K562 (cell line): Measurements from ENCODE around the gene MAP1A. TPM values are rescaled to one million over a fixed set of nuclear protein-coding genes. Genes with fewer than 3 reads are reported as not detected.

ENCODE experiments used
- GABPA ChIP-seq: fragments of 200-800 bp; sonication (Bioruptor generic); conservative IDR thresholded peaks from 2 replicates; pipeline ENCODE4 v1.6.1; 2016; ENCODE audit warnings: low read depth, missing genetic modification characterization, missing compliant biosample characterization
- NR4A1 ChIP-seq, 2 experiments: fragments of 250-450 bp in 1 of 2; fragments of 450-650 bp in 1 of 2; sonication (Bioruptor Pico) in 1 of 2; IDR thresholded peaks; 2 replicates each; pipeline versions ENCODE4 v1.4.0 to v1.6.1; 2016 to 2020; ENCODE audit warnings: mild to moderate bottlenecking in 2 of 2, missing compliant biosample characterization in 1 of 2, missing genetic modification characterization in 1 of 2, moderate library complexity in 1 of 2
- PHB2 ChIP-seq: fragments of 450-650 bp; IDR thresholded peaks from 2 replicates; pipeline ENCODE4 v1.6.1; 2017; ENCODE audit warnings: low read depth
- PKNOX1 ChIP-seq: fragments of 450-650 bp; IDR thresholded peaks from 2 replicates; pipeline ENCODE4 v1.6.1; 2016
- SRSF3 ChIP-seq: fragments of 200-400 bp; formaldehyde crosslinking; IDR thresholded peaks from 2 replicates; pipeline ENCODE4 v1.6.1; 2016; ENCODE audit warnings: mild to moderate bottlenecking, low read length, moderate library complexity; ENCODE audit not compliant: insufficient read depth
- polyA plus RNA-seq, 8 experiments: library from polyadenylated mRNA; depleted of rRNA in 4 of 8; stranded (reverse) in 5 of 8; unstranded in 3 of 8; fragments of >200 nt; fragmentation: Nextera tagmentation in 2 of 8; fragmentation: Illumina TruSeq in 1 of 8; extraction: Ambion mirVana in 2 of 8; extraction: Trizol in 1 of 8; gene quantifications; 2 replicates each; pipeline versions ENCODE4 v1.2.1 to v1.2.3, GENCODE V29; 2011 to 2014; ENCODE audit warnings: inconsistent platforms in 1 of 8, missing spikeins in 1 of 8
- total RNA-seq, 7 experiments: library from RNA; depleted of rRNA in 6 of 7; stranded (reverse); fragments of >200 nt in 6 of 7; fragmentation: Illumina TruSeq in 2 of 7; extraction: Trizol in 2 of 7; gene quantifications; 2 replicates each; pipeline versions ENCODE4 v1.2.1 to v1.2.3, GENCODE V29; 2011 to 2021; ENCODE audit warnings: low replicate concordance in 1 of 7
- TF ChIP-seq, protein P1 (sequence below): fragments of 450-650 bp; IDR thresholded peaks from 2 replicates; pipeline ENCODE4 v1.6.1; 2016; ENCODE audit warnings: low read depth

MAP1A gene
- total and polyA plus RNA-seq, 9 of the 15 experiments (the other 6 are each of a cell fraction or from before 2014, with no cell fraction given) = 2.0 to 20.3 (median 7.3) TPM

GRCh38 chr15:43492673-43493601 lies 24.5 kb upstream of the MAP1A start, which contains the start of gene TP53BP1 (continued):
- TF ChIP-seq, protein P1, sequence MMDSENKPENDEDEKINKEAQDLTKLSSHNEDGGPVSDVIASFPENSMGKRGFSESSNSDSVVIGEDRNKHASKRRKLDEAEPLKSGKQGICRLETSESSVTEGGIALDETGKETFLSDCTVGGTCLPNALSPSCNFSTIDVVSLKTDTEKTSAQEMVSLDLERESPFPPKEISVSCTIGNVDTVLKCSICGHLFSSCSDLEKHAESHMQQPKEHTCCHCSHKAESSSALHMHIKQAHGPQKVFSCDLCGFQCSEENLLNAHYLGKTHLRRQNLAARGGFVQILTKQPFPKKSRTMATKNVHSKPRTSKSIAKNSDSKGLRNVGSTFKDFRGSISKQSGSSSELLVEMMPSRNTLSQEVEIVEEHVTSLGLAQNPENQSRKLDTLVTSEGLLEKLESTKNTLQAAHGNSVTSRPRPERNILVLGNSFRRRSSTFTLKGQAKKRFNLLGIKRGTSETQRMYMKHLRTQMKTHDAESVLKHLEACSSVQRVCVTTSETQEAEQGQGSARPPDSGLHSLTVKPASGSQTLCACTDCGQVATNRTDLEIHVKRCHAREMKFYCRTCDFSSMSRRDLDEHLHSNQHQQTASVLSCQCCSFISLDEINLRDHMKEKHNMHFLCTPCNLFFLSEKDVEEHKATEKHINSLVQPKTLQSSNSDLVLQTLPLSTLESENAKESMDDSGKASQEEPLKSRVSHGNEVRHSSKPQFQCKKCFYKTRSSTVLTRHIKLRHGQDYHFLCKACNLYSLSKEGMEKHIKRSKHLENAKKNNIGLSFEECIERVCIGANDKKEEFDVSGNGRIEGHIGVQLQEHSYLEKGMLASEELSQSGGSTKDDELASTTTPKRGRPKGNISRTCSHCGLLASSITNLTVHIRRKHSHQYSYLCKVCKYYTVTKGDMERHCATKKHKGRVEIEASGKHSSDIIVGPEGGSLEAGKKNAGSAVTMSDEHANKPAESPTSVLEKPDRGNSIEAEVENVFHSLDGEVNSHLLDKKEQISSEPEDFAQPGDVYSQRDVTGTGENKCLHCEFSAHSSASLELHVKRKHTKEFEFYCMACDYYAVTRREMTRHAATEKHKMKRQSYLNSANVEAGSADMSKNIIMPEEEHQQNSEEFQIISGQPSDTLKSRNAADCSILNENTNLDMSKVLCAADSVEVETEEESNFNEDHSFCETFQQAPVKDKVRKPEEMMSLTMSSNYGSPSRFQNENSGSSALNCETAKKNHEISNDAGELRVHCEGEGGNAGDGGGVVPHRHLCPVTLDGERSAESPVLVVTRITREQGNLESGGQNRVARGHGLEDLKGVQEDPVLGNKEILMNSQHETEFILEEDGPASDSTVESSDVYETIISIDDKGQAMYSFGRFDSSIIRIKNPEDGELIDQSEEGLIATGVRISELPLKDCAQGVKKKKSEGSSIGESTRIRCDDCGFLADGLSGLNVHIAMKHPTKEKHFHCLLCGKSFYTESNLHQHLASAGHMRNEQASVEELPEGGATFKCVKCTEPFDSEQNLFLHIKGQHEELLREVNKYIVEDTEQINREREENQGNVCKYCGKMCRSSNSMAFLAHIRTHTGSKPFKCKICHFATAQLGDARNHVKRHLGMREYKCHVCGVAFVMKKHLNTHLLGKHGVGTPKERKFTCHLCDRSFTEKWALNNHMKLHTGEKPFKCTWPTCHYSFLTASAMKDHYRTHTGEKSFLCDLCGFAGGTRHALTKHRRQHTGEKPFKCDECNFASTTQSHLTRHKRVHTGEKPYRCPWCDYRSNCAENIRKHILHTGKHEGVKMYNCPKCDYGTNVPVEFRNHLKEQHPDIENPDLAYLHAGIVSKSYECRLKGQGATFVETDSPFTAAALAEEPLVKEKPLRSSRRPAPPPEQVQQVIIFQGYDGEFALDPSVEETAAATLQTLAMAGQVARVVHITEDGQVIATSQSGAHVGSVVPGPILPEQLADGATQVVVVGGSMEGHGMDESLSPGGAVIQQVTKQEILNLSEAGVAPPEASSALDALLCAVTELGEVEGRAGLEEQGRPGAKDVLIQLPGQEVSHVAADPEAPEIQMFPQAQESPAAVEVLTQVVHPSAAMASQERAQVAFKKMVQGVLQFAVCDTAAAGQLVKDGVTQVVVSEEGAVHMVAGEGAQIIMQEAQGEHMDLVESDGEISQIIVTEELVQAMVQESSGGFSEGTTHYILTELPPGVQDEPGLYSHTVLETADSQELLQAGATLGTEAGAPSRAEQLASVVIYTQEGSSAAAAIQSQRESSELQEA = no peak
- TF ChIP-seq GABPA (tag) = peak; percentile 61; the same call in 1 of the 2 replicates
- TF ChIP-seq NR4A1 (CRISPR knock-in tag; IDR thresholded peaks at IDR 0.05) = no peak
- TF ChIP-seq NR4A1 (tag; IDR thresholded peaks at IDR 0.05) = no peak
- no peak for TF ChIP-seq SRSF3
- peak; percentile 100 for TF ChIP-seq PKNOX1
- no peak for TF ChIP-seq PHB2
